IMR-90 (cell line): ENCODE measurements around the gene SLC35A4. TPM values are rescaled to one million over a fixed set of nuclear protein-coding genes. Genes with fewer than 3 reads are reported as not detected.

Experiments used
- ATAC-seq: fragments of 200-7000 bp; cut with Tn5 transposase; 2 replicates; pipeline ENCODE4 v1.9.1; 2020; ENCODE audit warnings: low read depth, mild to moderate bottlenecking, moderate library complexity
- BruUV-seq: library from RNA; stranded (reverse); fragments of 400-500 nt; replicated peaks from 2 replicates; lab custom pipeline; 2021; lab: Mats Ljungman, UMichigan
- CTCF ChIA-PET: fragments of 300-600 bp; formaldehyde crosslinking; extraction: SDS; loops from one replicate; lab custom pipeline; 2021; ENCODE audit warnings: antibody characterized with exemption; lab: Yijun Ruan, JAX
- POLR2A ChIA-PET: fragments of 300-600 bp; sonication (Branson Sonifier 250); formaldehyde crosslinking; loops from one replicate; lab custom pipeline; 2022; ENCODE audit warnings: antibody characterized with exemption; ENCODE audit not compliant: unreplicated experiment; lab: Charles Lee
- DNase-seq: peaks from one replicate; pipeline ENCODE4 v3.0.0; 2013
- H2AFZ ChIP-seq: replicated peaks from 2 replicates; pipeline ENCODE3; 2013; ENCODE audit warnings: low read length, mild to moderate bottlenecking; ENCODE audit not compliant: poor library complexity
- H2AK5ac ChIP-seq: 2 replicates; pipeline ENCODE4 v1.6.1; 2013; ENCODE audit warnings: low read depth, low read length, inconsistent platforms
- H2AK9ac ChIP-seq: replicated peaks from 2 replicates; pipeline ENCODE3; 2013; ENCODE audit warnings: mild to moderate bottlenecking, low read depth, low read length, moderate library complexity; ENCODE audit not compliant: poor library complexity
- H2BK120ac ChIP-seq: 2 replicates; pipeline ENCODE4 v1.6.1; 2013; ENCODE audit warnings: low read depth, low read length, inconsistent platforms
- H2BK15ac ChIP-seq: 3 replicates; pipeline ENCODE4 v1.6.1; 2013; ENCODE audit warnings: low read depth, low read length, inconsistent platforms
- H2BK20ac ChIP-seq: 2 replicates; pipeline ENCODE4 v1.6.1; 2013; ENCODE audit warnings: low read depth, mild to moderate bottlenecking, inconsistent platforms, low read length, moderate library complexity
- H2BK5ac ChIP-seq: 2 replicates; pipeline ENCODE4 v1.6.1; 2013; ENCODE audit warnings: mild to moderate bottlenecking, low read depth, low read length, inconsistent platforms; ENCODE audit not compliant: poor library complexity, severe bottlenecking
- H3K14ac ChIP-seq: replicated peaks from 2 replicates; pipeline ENCODE4 v1.6.1; 2013; ENCODE audit warnings: low read depth, low read length, inconsistent platforms
- H3K18ac ChIP-seq: 2 replicates; pipeline ENCODE4 v1.6.1; 2013; ENCODE audit warnings: low read depth, low read length, control low read depth
- H3K23ac ChIP-seq: 2 replicates; pipeline ENCODE4 v1.6.1; 2013; ENCODE audit warnings: low read depth, low read length, inconsistent platforms
- H3K27ac ChIP-seq: 2 replicates; pipeline ENCODE4 v1.5.1; 2013; ENCODE audit warnings: mild to moderate bottlenecking, control low read depth, low read length; ENCODE audit not compliant: insufficient read depth
- H3K27me3 ChIP-seq: 2 replicates; pipeline ENCODE4 v1.6.1; 2013; ENCODE audit warnings: low read length; ENCODE audit not compliant: control insufficient read depth, insufficient read depth
- H3K36me3 ChIP-seq: 2 replicates; pipeline ENCODE4 v1.6.1; 2013; ENCODE audit warnings: low read length, mixed read lengths; ENCODE audit not compliant: control insufficient read depth, insufficient read depth
- H3K4ac ChIP-seq: 2 replicates; pipeline ENCODE4 v1.6.1; 2013; ENCODE audit warnings: low read depth, low read length, inconsistent platforms
- H3K4me1 ChIP-seq: 2 replicates; pipeline ENCODE4 v1.6.1; 2013; ENCODE audit warnings: low read length, mixed read lengths; ENCODE audit not compliant: control insufficient read depth, insufficient read depth
- H3K4me2 ChIP-seq: 2 replicates; pipeline ENCODE4 v1.6.1; 2013; ENCODE audit warnings: low read depth, mild to moderate bottlenecking, control low read depth, low read length, moderate library complexity
- H3K4me3 ChIP-seq: 2 replicates; pipeline ENCODE4 v1.5.1; 2013; ENCODE audit warnings: low read depth, mild to moderate bottlenecking, control low read depth, low read length, moderate library complexity; ENCODE audit not compliant: insufficient read depth
- H3K56ac ChIP-seq: 2 replicates; pipeline ENCODE4 v1.6.1; 2013; ENCODE audit warnings: low read length, inconsistent platforms; ENCODE audit not compliant: insufficient read depth; ENCODE audit errors: extremely low read depth
- H3K79me1 ChIP-seq, 2 experiments: 2 replicates each; pipeline ENCODE4 v1.6.1; 2013; ENCODE audit warnings: low read length in 2 of 2, inconsistent platforms in 1 of 2, low read depth in 1 of 2
- H3K9ac ChIP-seq: 2 replicates; pipeline ENCODE4 v1.6.1; 2013; ENCODE audit warnings: low read depth, low read length, control low read depth
- H3K9me1 ChIP-seq: 2 replicates; pipeline ENCODE4 v1.6.1; 2013; ENCODE audit warnings: low read length, inconsistent platforms; ENCODE audit not compliant: insufficient read depth
- H3K9me3 ChIP-seq: 2 replicates; pipeline ENCODE4 v1.6.1; 2013; ENCODE audit warnings: low read length; ENCODE audit not compliant: control insufficient read depth, insufficient read depth
- H4K20me1 ChIP-seq: 2 replicates; pipeline ENCODE4 v1.6.1; 2013; ENCODE audit warnings: low read length, inconsistent platforms; ENCODE audit not compliant: insufficient read depth
- H4K5ac ChIP-seq: 2 replicates; pipeline ENCODE4 v1.6.1; 2013; ENCODE audit warnings: mild to moderate bottlenecking, low read depth, low read length, control low read depth
- H4K8ac ChIP-seq, 2 experiments: 2 replicates each; pipeline ENCODE4 v1.6.1; 2013; ENCODE audit warnings: low read depth in 2 of 2, low read length in 2 of 2, control low read depth in 1 of 2, inconsistent platforms in 1 of 2
- H4K91ac ChIP-seq: 2 replicates; pipeline ENCODE4 v1.6.1; 2013; ENCODE audit warnings: low read depth, low read length, inconsistent platforms; ENCODE audit not compliant: insufficient read depth
- BHLHE40 ChIP-seq: fragments of 150-350 bp; IDR thresholded peaks from 2 replicates; pipeline ENCODE4 v1.6.1; 2016; ENCODE audit warnings: mild to moderate bottlenecking, low read depth, low read length
- CEBPB ChIP-seq: IDR thresholded peaks from 2 replicates; pipeline ENCODE4 v1.6.1; 2012; ENCODE audit warnings: low read depth, low read length, improper control_type of control experiment
- CHD1 ChIP-seq: IDR thresholded peaks from 2 replicates; pipeline ENCODE4 v1.6.1; 2012; ENCODE audit warnings: low read depth, low read length, improper control_type of control experiment
- FOS ChIP-seq: fragments of 150-350 bp; IDR thresholded peaks from 2 replicates; pipeline ENCODE4 v1.6.1; 2016; ENCODE audit warnings: low read depth, low read length
- MAFK ChIP-seq: IDR thresholded peaks from 2 replicates; pipeline ENCODE4 v1.6.1; 2012; ENCODE audit warnings: low read depth, low read length, improper control_type of control experiment
- RAD21 ChIP-seq: IDR thresholded peaks from 2 replicates; pipeline ENCODE4 v1.6.1; 2012; ENCODE audit warnings: low read length, improper control_type of control experiment
- RCOR1 ChIP-seq: IDR thresholded peaks from 2 replicates; pipeline ENCODE4 v1.6.1; 2012; ENCODE audit warnings: mild to moderate bottlenecking, low read length, improper control_type of control experiment; ENCODE audit not compliant: insufficient replicate concordance
- WGBS, 2 experiments: methylation state at CpG; one replicate each; pipeline versions ENCODE4 v1.1.5 to v1.1.7; 2013; ENCODE audit warnings: missing lambda C conversion rate in 2 of 2; ENCODE audit not compliant: insufficient read length in 1 of 2; ENCODE audit errors: extremely low coverage in 2 of 2; 5-methylcytosine and 5-hydroxymethylcytosine counted together
- dilution Hi-C: fragments of 300-500 bp; cut with HindIII; formaldehyde crosslinking; loops from one replicate; pipeline ENCODE4 v1.14.3; 2018; ENCODE audit warnings: low sequenced_read_pairs; ENCODE audit not compliant: unreplicated experiment
- in situ Hi-C: fragments of 300-500 bp; cut with MboI; formaldehyde crosslinking; loops from 3 replicates; pipeline ENCODE4 v1.14.3; 2019; ENCODE audit warnings: low sequenced_read_pairs, inconsistent platforms, mixed read lengths
- intact Hi-C: fragments of 100-400 bp; cut with micrococcal nuclease; formaldehyde crosslinking; loops from 2 replicates; pipeline ENCODE4 v1.10.0; 2022
- polyA plus RNA-seq, 3 experiments: library from polyadenylated mRNA; depleted of rRNA; stranded (reverse); fragments of >200 nt; gene quantifications; 2 replicates each; pipeline ENCODE4 v1.2.3, GENCODE V29; 2012; ENCODE audit warnings: low replicate concordance in 1 of 3
- total RNA-seq: library from RNA; depleted of rRNA; stranded (reverse); fragments of >200 nt; gene quantifications from 2 replicates; pipeline ENCODE4 v1.2.3, GENCODE V29; 2012

SLC35A4 gene
- total and polyA plus RNA-seq, 2 of the 4 experiments (the other 2 are of a cell fraction): 19.2 to 66.4 TPM

GRCh38 chr5:140549237-140550144 is 15.1 kb upstream of the SLC35A4 start:
- H4K8ac ChIP-seq: no peak overlapping the region
- H4K91ac ChIP-seq: no peak overlapping the region
- no peak overlapping the region for H3K27ac ChIP-seq
- intact Hi-C loops: no loop called here
- in situ Hi-C loops: no loop called here
- no peak overlapping the region for H3K9ac ChIP-seq
- DNase-seq: peak; percentile 41
- H3K4me2 ChIP-seq: no peak overlapping the region
- no TSS peak for BruUV-seq
- H3K4me1 ChIP-seq: peaks cover 18% of the 10 kb centered on the region
- H2AFZ ChIP-seq: no peak overlapping the region
- H3K56ac ChIP-seq: no peak overlapping the region
- ATAC-seq: no peak
- H3K36me3 ChIP-seq: peaks cover 32% of the 10 kb centered on the region
- H3K79me1 ChIP-seq: peaks cover 12 to 70% of the 10 kb centered on the region in 2 experiments; a peak in 3 of 4 replicates
- dilution Hi-C loops: no loop called here
- no peaks in the 10 kb centered on the region for H3K27me3 ChIP-seq
- no peak overlapping the region for H4K5ac ChIP-seq
- no peak overlapping the region for H3K4ac ChIP-seq
- WGBS, 2 experiments: no CpG with 5 or more reads among the region's 3 CpGs
- H3K9me1 ChIP-seq: 0 out of 2 replicates have a peak, but pooled peaks cover 3% of the 10 kb centered on the region
- H2AK9ac ChIP-seq: no peak overlapping the region
- H4K20me1 ChIP-seq: peaks cover 38% of the 10 kb centered on the region
- no peak overlapping the region for H3K14ac ChIP-seq
- no peak overlapping the region for H2BK5ac ChIP-seq
- no peak overlapping the region for H3K23ac ChIP-seq
- CTCF ChIA-PET: interaction anchor here (0.8 kb wide), 2 partner anchors 38 to 97 kb away, joined by 3 read pairs; no protein-coding TSS in a partner anchor
- no peaks in the 10 kb centered on the region for H3K9me3 ChIP-seq
- POLR2A ChIA-PET: no interaction called here
- no peak overlapping the region for H2BK15ac ChIP-seq
- H3K4me3 ChIP-seq: no peak overlapping the region
- H2AK5ac ChIP-seq: peak overlapping the region; percentile 20; the same call in 1 of the 2 replicates
- TF ChIP-seq CHD1 (no peak), MAFK (no peak), CEBPB (no peak), BHLHE40 (no peak), RAD21 (no peak), RCOR1 (no peak), FOS (no peak)
- no peak overlapping the region for H3K18ac ChIP-seq
- H2BK20ac ChIP-seq: no peak overlapping the region
- H2BK120ac ChIP-seq: no peak overlapping the region
